H1 (cell line): ENCODE measurements around the gene TRMT61A. TPM values are rescaled to one million over a fixed set of nuclear protein-coding genes. Genes with fewer than 3 reads are reported as not detected.

Source experiments
- ASH2L ChIP-seq: fragments of 200-600, 300-600 bp; sonication (generic); IDR thresholded peaks from one replicate; pipeline ENCODE4 v1.7.1; 2017; ENCODE audit warnings: low read length
- CHD7 ChIP-seq: fragments of 300-600 bp; sonication (generic); IDR thresholded peaks from 2 replicates; pipeline ENCODE4 v1.7.1; 2012; ENCODE audit warnings: low read length, moderate library complexity, mild to moderate bottlenecking, inconsistent platforms; ENCODE audit not compliant: insufficient replicate concordance
- CREB1 ChIP-seq: IDR thresholded peaks from 2 replicates; pipeline ENCODE4 v1.6.1; 2012; ENCODE audit warnings: inconsistent platforms
- CTBP2 ChIP-seq: IDR thresholded peaks from 2 replicates; pipeline ENCODE4 v1.7.0; 2011; ENCODE audit warnings: borderline replicate concordance, mild to moderate bottlenecking, moderate library complexity, mixed read lengths, low read length; ENCODE audit not compliant: insufficient read depth, insufficient read length
- HDAC6 ChIP-seq: IDR thresholded peaks from one replicate; pipeline ENCODE4 v1.7.1; 2012; ENCODE audit warnings: low read depth, mild to moderate bottlenecking, inconsistent platforms, low read length, moderate library complexity
- KDM1A ChIP-seq: fragments of 200-600, 300-600 bp; sonication (generic); IDR thresholded peaks from 2 replicates; pipeline ENCODE4 v1.7.1; 2016; ENCODE audit warnings: mild to moderate bottlenecking, low read length, borderline replicate concordance
- POU5F1 ChIP-seq: IDR thresholded peaks from 2 replicates; pipeline ENCODE4 v1.6.1; 2011; ENCODE audit warnings: low read depth, mild to moderate bottlenecking, low read length, moderate library complexity
- TAF1 ChIP-seq: IDR thresholded peaks from 2 replicates; pipeline ENCODE4 v1.6.1; 2011; ENCODE audit warnings: mild to moderate bottlenecking, low read depth, low read length
- USF2 ChIP-seq: IDR thresholded peaks from 2 replicates; pipeline ENCODE4 v1.6.1; 2011; ENCODE audit warnings: low read length, improper control_type of control experiment
- polyA plus RNA-seq, 7 experiments: library from polyadenylated mRNA; depleted of rRNA in 3 of 7; stranded (reverse) in 5 of 7; unstranded in 2 of 7; fragments of >200 nt in 5 of 7; fragments of 200-250 nt in 2 of 7; gene quantifications; 1 replicate in 5 of 7; 2 replicates in 1 of 7; 4 replicates in 1 of 7; pipeline versions ENCODE4 v1.2.1 to v1.2.3, GENCODE V29; 2011 to 2013; ENCODE audit warnings: missing spikeins in 2 of 7, mixed read lengths in 2 of 7
- total RNA-seq: library from RNA; stranded (reverse); fragmentation: NEBNext Ultra II Directional; extraction: Animal tissue kit (Norgen Biotek cat#: 25700); gene quantifications from 2 replicates; pipeline ENCODE4 v1.2.1, GENCODE V29; 2021

TRMT61A gene
- total and polyA plus RNA-seq, 2 of the 8 experiments (the other 6 are each of a cell fraction or from before 2014, with no cell fraction given) = 15.8 to 19.0 TPM

GRCh38 chr14:103520657-103521437 is 8.1 kb upstream of the TRMT61A start (continued):
- TF ChIP-seq CHD7 (no peak), HDAC6 (no peak), CTBP2 (no peak), USF2 (no peak), TAF1 (0 out of 2 replicates have a peak, but pooled peaks have one; percentile 40), CREB1 (peak; percentile 50), KDM1A (no peak), POU5F1 (no peak), ASH2L (peak; percentile 85)
